ENCODE measurements around the gene UBASH3A. TPM values are rescaled to one million over a fixed set of nuclear protein-coding genes. Genes with fewer than 3 reads are reported as not detected.

The UBASH3A gene
- total RNA-seq, 1 donor from 2014 or later, result 76.0 TPM

DNA sequence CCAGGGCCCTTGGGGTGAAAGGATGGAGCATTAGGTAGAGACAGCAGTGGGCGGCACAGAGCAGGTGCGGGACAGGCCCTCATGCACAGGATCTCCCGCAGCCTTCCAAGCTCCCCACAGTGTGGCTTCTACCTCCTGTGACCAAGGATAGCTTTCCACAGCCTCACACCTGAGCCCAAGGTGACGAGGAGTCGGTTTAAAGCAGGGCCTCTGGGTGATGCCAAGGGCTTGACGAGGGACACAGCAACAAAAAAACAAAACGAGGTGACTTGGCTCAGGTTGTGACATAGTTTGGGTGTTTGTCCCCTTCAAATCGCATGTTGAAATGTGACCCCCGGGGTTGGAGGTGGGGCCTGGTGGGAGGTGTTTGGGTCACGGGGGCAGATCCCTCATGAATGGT, 77.0 kb downstream of the UBASH3A start:
- intact Hi-C loops (cut with micrococcal nuclease), result no loop called here

DNA sequence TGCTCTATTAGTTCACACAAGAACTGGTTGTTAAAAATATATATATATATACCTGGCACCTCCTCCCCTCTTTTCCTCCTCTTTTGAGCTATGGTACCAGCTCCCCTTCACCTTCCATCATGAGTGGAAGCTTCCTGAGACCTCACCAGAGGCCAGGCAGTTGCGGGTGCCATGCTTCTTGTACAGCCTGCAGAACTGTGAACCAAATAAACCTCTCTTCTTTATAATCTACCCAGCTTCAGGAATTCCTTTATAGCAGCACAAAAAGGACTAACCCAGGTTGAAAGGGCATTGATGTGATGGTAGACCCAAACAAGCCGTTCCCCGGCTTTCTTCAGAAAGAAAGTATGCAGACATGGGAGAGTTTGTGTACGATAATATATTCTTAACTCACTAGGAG, 77.5 kb downstream of the UBASH3A start:
- intact Hi-C loops (cut with micrococcal nuclease), result no loop called here

GRCh38 chr21:42484966-42485365, 81.3 kb downstream of the UBASH3A start:
- intact Hi-C loops (cut with micrococcal nuclease), result no loop called here

- intact Hi-C loops (cut with micrococcal nuclease), result no loop called here
These were observed 82.4 kb downstream of the UBASH3A start for GRCh38 chr21:42486072-42486471.

DNA sequence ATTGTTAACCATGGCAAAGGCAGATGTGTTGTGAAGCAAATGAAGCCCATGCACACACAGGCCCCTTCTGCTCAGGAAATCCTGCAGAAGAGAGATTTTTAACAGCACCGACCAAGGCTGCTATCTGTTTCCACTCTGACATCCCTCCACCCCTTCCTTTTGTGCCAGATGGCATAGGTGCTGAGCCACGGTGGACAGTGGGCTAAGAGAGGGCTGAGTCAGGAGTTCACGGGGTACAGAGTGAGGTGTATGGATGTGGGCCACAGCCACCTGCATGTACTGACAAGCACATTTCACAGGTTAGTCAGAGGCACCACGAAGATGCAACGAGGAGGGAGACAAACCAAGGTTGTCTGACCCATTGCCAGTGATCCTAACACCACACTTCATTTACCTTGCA, 82.8 kb downstream of the UBASH3A start:
- intact Hi-C loops (cut with micrococcal nuclease), result no loop called here

- intact Hi-C loops (cut with micrococcal nuclease), result no loop called here
These were observed 85.4 kb downstream of the UBASH3A start for GRCh38 chr21:42489006-42489563.

DNA sequence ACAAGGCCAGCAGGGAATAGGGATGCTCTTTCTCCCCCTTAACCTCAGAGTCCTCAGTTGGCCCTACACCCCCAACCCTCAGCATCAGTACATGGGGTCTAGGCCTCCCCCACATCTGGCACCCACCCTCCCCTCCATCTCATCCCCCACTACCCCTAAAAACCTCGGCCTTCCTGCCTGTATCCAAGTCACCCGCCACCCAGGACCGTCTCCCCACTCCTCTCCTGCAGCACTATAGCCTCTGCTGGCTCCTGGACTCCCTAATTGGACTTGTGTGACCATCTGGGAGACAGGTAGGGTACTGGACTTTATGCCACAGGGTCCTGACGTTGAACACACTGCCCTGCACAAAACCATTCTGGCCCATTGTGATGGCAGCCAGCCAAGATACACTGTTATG, 86.3 kb downstream of the UBASH3A start:
- intact Hi-C loops (cut with micrococcal nuclease), result no loop called here

DNA sequence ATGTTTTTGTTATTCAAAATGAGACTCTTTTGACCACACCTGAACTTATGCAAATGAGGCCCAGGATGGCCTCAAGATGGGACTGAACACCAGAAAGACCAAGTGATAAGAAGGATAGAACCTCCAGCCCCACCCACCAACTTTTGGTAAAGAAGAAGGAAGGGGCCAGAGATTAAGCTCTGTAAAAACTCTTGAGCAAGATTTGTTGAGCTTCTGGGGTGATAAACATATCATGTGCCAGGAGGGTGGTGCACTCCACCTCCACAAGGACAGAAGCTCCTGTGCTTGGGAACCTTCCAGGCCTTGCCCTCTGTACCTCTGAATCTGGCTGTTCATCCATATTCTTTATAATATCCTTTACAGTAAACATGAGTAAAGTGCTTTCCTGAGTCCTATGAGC, 87.0 kb downstream of the UBASH3A start:
- intact Hi-C loops (cut with micrococcal nuclease), result no loop called here

GRCh38 chr21:42491328-42491727, 87.6 kb downstream of the UBASH3A start:
- intact Hi-C loops (cut with micrococcal nuclease), result no loop called here

DNA sequence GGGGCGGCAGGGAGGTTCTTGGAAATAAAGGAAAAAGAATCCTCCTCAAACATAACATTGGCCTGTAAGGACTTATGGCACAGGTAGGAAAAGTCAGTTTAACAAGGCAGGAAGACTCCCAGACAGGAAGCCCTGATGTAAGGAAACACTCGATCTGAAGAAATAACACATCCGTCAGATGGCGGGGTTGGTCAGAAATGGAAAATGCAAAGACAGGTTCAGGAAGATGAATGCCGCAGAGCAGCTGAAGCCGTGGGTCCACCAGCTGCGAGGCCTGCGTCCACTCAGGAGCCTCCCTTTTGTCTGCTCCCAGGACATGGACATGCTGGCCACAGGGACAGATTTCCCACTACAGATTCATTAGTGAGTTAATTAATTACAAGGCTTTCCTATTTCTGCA, 88.5 kb downstream of the UBASH3A start:
- intact Hi-C loops (cut with micrococcal nuclease), result no loop called here

GRCh38 chr21:42493109-42494060, 89.7 kb downstream of the UBASH3A start:
- intact Hi-C loops (cut with micrococcal nuclease), result no loop called here

- intact Hi-C loops (cut with micrococcal nuclease), result loop anchor here (5.0 kb wide), 1 partner anchor 93 kb away; the partner anchor contains the start of gene UBASH3A
These were observed 91.3 kb downstream of the UBASH3A start for GRCh38 chr21:42495027-42495426.

- intact Hi-C loops (cut with micrococcal nuclease), result loop anchor here (1.0 to 5.0 kb wide), 5 partner anchors 19 to 479 kb away; partner anchors contain the start of genes PKNOX1 and UBASH3A
These were observed 92.0 kb downstream of the UBASH3A start for GRCh38 chr21:42495765-42496119.

- intact Hi-C loops (cut with micrococcal nuclease), result loop anchor here (1.0 to 5.0 kb wide), 5 partner anchors 18 to 478 kb away; partner anchors contain the start of genes PKNOX1 and UBASH3A
These were observed 92.6 kb downstream of the UBASH3A start, which contains the start of gene RSPH1 for GRCh38 chr21:42496120-42496838. Gene RSPH1, minus strand, starts transcription at chr21:42496224. Its CDS starts 38 bp downstream, at chr21:42496186.

GRCh38 chr21:42496839-42497202, 93.1 kb downstream of the UBASH3A start:
- intact Hi-C loops (cut with micrococcal nuclease), result loop anchor here (1.0 to 5.0 kb wide), 5 partner anchors 17 to 477 kb away; partner anchors contain the start of genes PKNOX1 and UBASH3A

Other genes with a start within 250 kb of the UBASH3A start
- 20.7 and 21.5 TPM in 2 replicates for gene ABCG1, start 184.8 kb upstream of the UBASH3A start, total RNA-seq
- not detected in 2 replicates for gene TFF3, start 88.5 kb upstream of the UBASH3A start, total RNA-seq
- gene TFF2, start 52.9 kb upstream of the UBASH3A start, total RNA-seq, result not detected in 2 replicates
- gene TFF1, start 37.4 kb upstream of the UBASH3A start, total RNA-seq, result not detected in 2 replicates
- gene TMPRSS3, start 7.8 kb upstream of the UBASH3A start, total RNA-seq, result 5.8 and 7.8 TPM in 2 replicates
- gene RSPH1, start 92.3 kb downstream of the UBASH3A start, total RNA-seq, result not detected in 2 replicates
- 13.7 and 14.3 TPM in 2 replicates for gene SLC37A1, start 110.0 kb downstream of the UBASH3A start, total RNA-seq
- gene PDE9A, start 249.7 kb downstream of the UBASH3A start, total RNA-seq, result 13.0 and 13.4 TPM in 2 replicates

Data from T-helper 1 cell treated with Interleukin-12 subunit alpha and Interleukin-12 subunit beta and Interleukin-4 antibody, amounts not matched to agents 30 ng/mL and 1 ng/mL, for 36 hours (primary cell).